ENCODE results near the gene POLH. TPM values are rescaled to one million over a fixed set of nuclear protein-coding genes. Genes with fewer than 3 reads are reported as not detected.
"Not testable (repeated sequence)": the region's sequence is repeated elsewhere in the genome, so short reads cannot be mapped to it uniquely, and the experiment has no call there.

POLH gene
- total and polyA plus RNA-seq, 7 donors, result 1.7 to 6.8 (median 5.2) TPM

DNA sequence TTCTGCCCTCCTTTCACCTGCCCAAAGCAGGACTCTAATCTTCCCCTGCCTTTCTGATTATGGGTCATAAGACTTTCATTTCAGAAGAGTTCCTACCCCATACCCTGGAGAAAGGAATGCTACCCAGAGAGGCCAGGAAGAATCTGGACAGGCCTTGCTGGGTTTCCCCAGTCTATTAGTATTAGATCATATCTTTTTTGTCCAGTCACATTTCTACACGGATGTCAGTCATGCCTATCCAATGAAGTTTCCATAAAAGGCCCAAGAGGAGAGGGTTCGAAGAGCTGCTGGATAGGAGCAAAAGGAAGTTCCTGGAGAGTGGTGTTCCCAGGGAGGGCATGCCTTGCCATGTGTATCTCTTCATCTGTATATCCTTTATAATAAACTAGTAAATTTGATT lies 3.2 kb downstream of the POLH start:
- Histone ChIP-seq H3K4me3 (no peak overlapping the region), H3K4me1 (peaks cover 13% of the 10 kb centered on the region), H3K36me3 (ENCODE audit: insufficient read depth in 1 of 2, low read depth in 1 of 2) (peaks cover 7 to 20% of the 10 kb centered on the region in 2 donors), H3K9me3 (no peaks in the 10 kb centered on the region), H3K27me3 (ENCODE audit: insufficient read depth in 3 of 3, low read length in 2 of 3) (no peaks in the 10 kb centered on the region), H3K27ac (no peak overlapping the region)
- WGBS, 3 donors, result 50 to 66% (median 56%) methylated on average over 2 of the region's 2 CpGs
- DNase-seq (no peak), ATAC-seq (no peak)
- TF ChIP-seq, protein P1, sequence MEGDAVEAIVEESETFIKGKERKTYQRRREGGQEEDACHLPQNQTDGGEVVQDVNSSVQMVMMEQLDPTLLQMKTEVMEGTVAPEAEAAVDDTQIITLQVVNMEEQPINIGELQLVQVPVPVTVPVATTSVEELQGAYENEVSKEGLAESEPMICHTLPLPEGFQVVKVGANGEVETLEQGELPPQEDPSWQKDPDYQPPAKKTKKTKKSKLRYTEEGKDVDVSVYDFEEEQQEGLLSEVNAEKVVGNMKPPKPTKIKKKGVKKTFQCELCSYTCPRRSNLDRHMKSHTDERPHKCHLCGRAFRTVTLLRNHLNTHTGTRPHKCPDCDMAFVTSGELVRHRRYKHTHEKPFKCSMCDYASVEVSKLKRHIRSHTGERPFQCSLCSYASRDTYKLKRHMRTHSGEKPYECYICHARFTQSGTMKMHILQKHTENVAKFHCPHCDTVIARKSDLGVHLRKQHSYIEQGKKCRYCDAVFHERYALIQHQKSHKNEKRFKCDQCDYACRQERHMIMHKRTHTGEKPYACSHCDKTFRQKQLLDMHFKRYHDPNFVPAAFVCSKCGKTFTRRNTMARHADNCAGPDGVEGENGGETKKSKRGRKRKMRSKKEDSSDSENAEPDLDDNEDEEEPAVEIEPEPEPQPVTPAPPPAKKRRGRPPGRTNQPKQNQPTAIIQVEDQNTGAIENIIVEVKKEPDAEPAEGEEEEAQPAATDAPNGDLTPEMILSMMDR (IDR thresholded peaks at IDR 0.05), result no peak
- intact Hi-C loops (cut with DNase I), result loop anchor here (5.0 to 10.0 kb wide), 2 partner anchors 48 to 124 kb away; partner anchors contain the start of genes DLK2 (in 1 of the 2) and GTPBP2 (in 1 of the 2)

GRCh38 chr6:43582911-43583310 lies 6.9 kb downstream of the POLH start:
- ATAC-seq, result no peak
- H3K27me3 ChIP-seq (ENCODE audit: insufficient read depth in 3 of 3, low read length in 2 of 3), result no peaks in the 10 kb centered on the region
- DNase-seq, result no peak
- peaks cover 10 to 57% of the 10 kb centered on the region in 2 donors for H3K36me3 ChIP-seq (ENCODE audit: insufficient read depth in 1 of 2, low read depth in 1 of 2)
- no peak overlapping the region for H3K4me3 ChIP-seq
- WGBS, 3 donors, result 78 to 88% (median 79%) methylated on average over 5 of the region's 5 CpGs
- H3K27ac ChIP-seq, result no peak overlapping the region
- intact Hi-C loops (cut with DNase I), result no loop called here
- H3K9me3 ChIP-seq, result no peaks in the 10 kb centered on the region
- no peaks in the 10 kb centered on the region for H3K4me1 ChIP-seq
- TF ChIP-seq, protein P1 (IDR thresholded peaks at IDR 0.05), result no peak

DNA sequence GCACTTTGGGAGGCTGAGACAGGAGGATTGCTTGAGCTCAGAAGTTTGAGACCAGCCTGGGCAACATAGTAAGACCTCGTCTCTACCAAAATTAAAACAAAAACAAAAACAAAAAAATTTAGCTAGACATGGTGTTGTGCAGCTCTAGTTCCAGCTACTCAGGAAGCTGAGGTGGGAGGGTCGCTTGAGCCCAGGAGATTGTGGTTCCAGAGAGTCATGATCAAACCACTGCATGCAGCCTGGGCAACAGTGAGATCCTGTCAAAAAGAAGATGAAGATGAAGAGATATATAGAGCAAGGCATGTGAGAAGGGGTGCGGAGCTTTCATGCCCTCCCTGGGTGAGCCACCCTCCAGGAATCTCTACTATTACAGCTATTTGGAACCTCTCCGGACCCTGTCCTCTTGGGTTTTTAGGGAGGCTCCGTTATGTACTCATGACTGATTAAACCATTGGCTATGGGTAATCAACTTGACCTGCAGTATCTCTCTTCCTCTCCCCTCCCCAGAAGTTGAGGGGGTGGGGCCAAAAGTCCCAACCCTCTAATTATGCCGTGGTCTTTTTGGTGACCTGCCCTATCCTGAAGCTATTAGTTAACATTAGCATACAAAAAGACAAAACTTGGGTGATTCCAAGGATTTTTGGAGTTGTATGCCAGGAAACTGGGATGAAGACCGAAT lies 9.0 kb downstream of the POLH start:
- TF ChIP-seq, protein P1 (IDR thresholded peaks at IDR 0.05), result no peak
- DNase-seq, result no peak
- H3K36me3 ChIP-seq (ENCODE audit: insufficient read depth in 1 of 2, low read depth in 1 of 2), result peaks cover 10 to 78% of the 10 kb centered on the region in 2 donors
- no peaks in the 10 kb centered on the region for H3K27me3 ChIP-seq (ENCODE audit: insufficient read depth in 3 of 3, low read length in 2 of 3)
- H3K27ac ChIP-seq, result no peak overlapping the region
- no peak overlapping the region for H3K4me3 ChIP-seq
- intact Hi-C loops (cut with DNase I), result no loop called here
- 88 to 95% (median 90%) methylated on average over 7 of the region's 7 CpGs for WGBS, 3 donors
- H3K4me1 ChIP-seq, result no peaks in the 10 kb centered on the region
- ATAC-seq, result no peak
- no peaks in the 10 kb centered on the region for H3K9me3 ChIP-seq

DNA sequence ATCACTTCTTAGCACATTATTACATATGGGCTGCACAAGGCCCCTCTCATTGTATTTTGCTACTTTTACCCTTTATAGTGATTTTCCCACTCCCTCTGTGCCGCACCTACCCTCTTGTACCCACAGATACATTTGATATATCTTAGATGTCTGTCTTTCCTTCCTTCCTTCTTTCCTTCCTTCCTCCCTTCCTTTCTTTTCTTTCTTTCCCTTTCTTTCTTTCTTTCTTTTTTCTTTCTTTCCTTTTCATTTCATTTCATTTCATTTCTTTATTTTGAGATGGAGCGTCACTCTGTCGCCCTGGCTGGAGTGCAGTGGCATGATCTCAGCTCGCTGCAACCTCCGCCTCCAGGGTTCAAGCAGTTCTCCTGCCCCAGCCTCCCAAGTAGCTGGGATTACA lies 12.2 kb downstream of the POLH start:
- H3K36me3 ChIP-seq (ENCODE audit: insufficient read depth in 1 of 2, low read depth in 1 of 2), result peaks cover 7 to 85% of the 10 kb centered on the region in 2 donors
- 97 to 98% (median 97%) methylated on average over 5 of the region's 5 CpGs for WGBS, 3 donors
- TF ChIP-seq, protein P1 (IDR thresholded peaks at IDR 0.05), result no peak

DNA sequence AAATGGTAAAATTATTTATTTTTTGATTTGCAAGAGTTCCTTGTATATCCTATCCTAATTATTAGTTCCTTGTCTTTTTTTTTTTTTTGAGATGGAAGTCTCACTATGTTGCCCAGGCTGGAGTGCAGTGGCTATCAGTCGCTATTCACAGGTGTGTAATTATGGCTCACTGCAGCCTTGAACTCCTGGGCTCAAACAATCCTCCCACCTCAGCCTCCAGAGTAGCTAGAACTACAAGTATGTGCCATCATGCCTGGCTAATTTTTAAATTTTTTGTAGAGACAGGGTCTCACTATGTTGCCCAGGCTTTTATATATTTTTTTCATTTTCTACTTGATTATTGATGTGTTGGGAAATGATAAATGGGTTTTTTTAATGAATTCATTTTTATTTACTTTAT lies 13.6 kb downstream of the POLH start:
- intact Hi-C loops (cut with DNase I); H3K27me3 ChIP-seq (ENCODE audit: insufficient read depth in 3 of 3, low read length in 2 of 3); H3K27ac ChIP-seq; H3K9me3 ChIP-seq; H3K4me1 ChIP-seq; DNase-seq; ATAC-seq; H3K4me3 ChIP-seq: not testable (repeated sequence)
- WGBS, 3 donors, result 91 to 95% (median 93%) methylated on average over 1 of the region's 1 CpG
- H3K36me3 ChIP-seq (ENCODE audit: insufficient read depth in 1 of 2, low read depth in 1 of 2), result peaks cover 4 to 71% of the 10 kb centered on the region in 2 donors

More for the DNA sequence above, 12.2 kb downstream of the POLH start:
- intact Hi-C loops (cut with DNase I), result no loop called here
- Histone ChIP-seq H3K4me3 (no peak overlapping the region), H3K9me3 (no peaks in the 10 kb centered on the region), H3K27ac (no peak overlapping the region), H3K4me1 (no peaks in the 10 kb centered on the region), H3K27me3 (ENCODE audit: insufficient read depth in 3 of 3, low read length in 2 of 3) (no peaks in the 10 kb centered on the region)
- DNase-seq, result no peak
- no peak for ATAC-seq

All from psoas muscle (tissue), 8 donors.